ENCODE data around the gene CAMK2A.

DNA sequence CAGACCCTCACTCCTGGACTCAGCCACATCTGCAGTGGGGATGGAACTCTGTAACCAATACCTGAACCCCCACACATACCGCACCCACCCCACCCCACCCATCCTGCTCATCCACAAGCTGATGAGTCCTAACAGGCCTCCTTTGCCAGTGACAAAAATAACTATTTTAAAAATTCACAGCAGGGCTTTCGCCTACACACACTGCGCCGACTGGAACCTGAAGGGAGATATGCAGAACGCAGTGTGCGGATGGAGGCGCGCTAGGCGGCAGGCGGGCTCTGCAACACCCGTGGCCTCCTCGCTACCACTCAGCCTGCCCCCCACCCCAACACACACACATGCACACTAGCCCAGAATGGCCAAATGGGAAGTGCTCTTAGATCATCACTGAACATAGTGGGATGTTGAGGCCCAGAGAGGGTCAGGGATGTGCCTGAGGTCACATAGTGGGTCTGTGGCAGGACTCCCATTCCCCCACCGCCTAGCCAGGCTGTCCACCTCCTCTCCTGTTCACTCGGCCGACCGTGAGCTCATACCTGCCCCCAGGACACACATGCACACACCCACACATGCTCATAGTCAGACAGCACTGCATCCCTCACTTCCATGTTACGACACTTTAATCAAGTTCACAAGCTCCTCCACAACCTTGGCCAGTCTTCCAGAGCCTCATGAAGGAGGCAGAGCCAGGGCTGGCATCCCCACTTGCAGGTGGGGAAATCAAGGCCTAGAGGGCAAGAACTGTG, 6.3 kb upstream of the CAMK2A start:
- TF ChIP-seq CTCF (conservative IDR thresholded peaks at IDR 0.05 in 1 of 2, IDR thresholded peaks at IDR 0.05 in 1 of 2; ENCODE audit: low read depth in 1 of 2, low read length in 2 of 2) (no peak), EZH2 (IDR thresholded peaks at IDR 0.05; ENCODE audit: low read length, missing control alignments) (no peak)

All from fibroblast of lung (primary cell).